Measurements from ENCODE around the gene TMCO4.

Gene TMCO4

GRCh38 chr1:19809044-19809750, 9.5 kb upstream of the TMCO4 start:
- DNase-seq (ENCODE audit: low spot score) (no peak), ATAC-seq (ENCODE audit: low read depth) (no peak)
- TF ChIP-seq, protein P1, sequence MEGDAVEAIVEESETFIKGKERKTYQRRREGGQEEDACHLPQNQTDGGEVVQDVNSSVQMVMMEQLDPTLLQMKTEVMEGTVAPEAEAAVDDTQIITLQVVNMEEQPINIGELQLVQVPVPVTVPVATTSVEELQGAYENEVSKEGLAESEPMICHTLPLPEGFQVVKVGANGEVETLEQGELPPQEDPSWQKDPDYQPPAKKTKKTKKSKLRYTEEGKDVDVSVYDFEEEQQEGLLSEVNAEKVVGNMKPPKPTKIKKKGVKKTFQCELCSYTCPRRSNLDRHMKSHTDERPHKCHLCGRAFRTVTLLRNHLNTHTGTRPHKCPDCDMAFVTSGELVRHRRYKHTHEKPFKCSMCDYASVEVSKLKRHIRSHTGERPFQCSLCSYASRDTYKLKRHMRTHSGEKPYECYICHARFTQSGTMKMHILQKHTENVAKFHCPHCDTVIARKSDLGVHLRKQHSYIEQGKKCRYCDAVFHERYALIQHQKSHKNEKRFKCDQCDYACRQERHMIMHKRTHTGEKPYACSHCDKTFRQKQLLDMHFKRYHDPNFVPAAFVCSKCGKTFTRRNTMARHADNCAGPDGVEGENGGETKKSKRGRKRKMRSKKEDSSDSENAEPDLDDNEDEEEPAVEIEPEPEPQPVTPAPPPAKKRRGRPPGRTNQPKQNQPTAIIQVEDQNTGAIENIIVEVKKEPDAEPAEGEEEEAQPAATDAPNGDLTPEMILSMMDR (IDR thresholded peaks at IDR 0.05; ENCODE audit: poor library complexity, severe bottlenecking): no peak
- no peaks in the 10 kb centered on the region for H3K4me1 ChIP-seq (ENCODE audit: insufficient read depth, poor library complexity, severe bottlenecking)
- no peaks in the 10 kb centered on the region for H3K9me3 ChIP-seq (ENCODE audit: severe bottlenecking)
- H3K36me3 ChIP-seq (ENCODE audit: low read depth): no peaks in the 10 kb centered on the region
- no peaks in the 10 kb centered on the region for H3K27me3 ChIP-seq (ENCODE audit: insufficient read depth, poor library complexity, severe bottlenecking)
- no peak overlapping the region for H3K4me3 ChIP-seq (ENCODE audit: severe bottlenecking)
- no peak overlapping the region for H3K27ac ChIP-seq (ENCODE audit: poor library complexity, severe bottlenecking)

DNA sequence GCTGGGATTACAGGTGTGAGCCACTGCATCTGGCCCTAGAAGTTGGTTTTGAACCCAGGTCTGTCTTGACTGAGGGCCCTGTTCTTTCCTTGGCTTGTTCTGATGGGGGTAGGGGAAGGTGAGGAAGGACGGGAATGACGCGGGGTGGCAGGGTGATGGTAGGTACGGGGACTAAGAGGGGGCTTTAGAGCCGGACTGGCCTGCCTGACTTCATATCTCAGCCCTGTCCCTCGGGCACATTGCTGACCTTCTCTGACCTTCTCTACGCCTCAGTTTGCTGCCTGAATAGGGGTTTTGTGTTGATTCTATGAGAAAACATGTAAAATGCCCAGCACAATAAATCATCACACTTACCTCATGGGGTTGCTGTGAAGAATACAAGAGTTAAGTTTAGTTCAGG, 8.6 kb upstream of the TMCO4 start:
- no peaks in the 10 kb centered on the region for H3K4me1 ChIP-seq (ENCODE audit: insufficient read depth, poor library complexity, severe bottlenecking)
- H3K4me3 ChIP-seq (ENCODE audit: severe bottlenecking): no peak overlapping the region
- H3K9me3 ChIP-seq (ENCODE audit: severe bottlenecking): no peaks in the 10 kb centered on the region
- no peaks in the 10 kb centered on the region for H3K27me3 ChIP-seq (ENCODE audit: insufficient read depth, poor library complexity, severe bottlenecking)
- H3K27ac ChIP-seq (ENCODE audit: poor library complexity, severe bottlenecking): no peak overlapping the region
- ATAC-seq (ENCODE audit: low read depth): no peak
- H3K36me3 ChIP-seq (ENCODE audit: low read depth): no peaks in the 10 kb centered on the region
- DNase-seq (ENCODE audit: low spot score): no peak
- TF ChIP-seq, protein P1 (IDR thresholded peaks at IDR 0.05; ENCODE audit: poor library complexity, severe bottlenecking): no peak

DNA sequence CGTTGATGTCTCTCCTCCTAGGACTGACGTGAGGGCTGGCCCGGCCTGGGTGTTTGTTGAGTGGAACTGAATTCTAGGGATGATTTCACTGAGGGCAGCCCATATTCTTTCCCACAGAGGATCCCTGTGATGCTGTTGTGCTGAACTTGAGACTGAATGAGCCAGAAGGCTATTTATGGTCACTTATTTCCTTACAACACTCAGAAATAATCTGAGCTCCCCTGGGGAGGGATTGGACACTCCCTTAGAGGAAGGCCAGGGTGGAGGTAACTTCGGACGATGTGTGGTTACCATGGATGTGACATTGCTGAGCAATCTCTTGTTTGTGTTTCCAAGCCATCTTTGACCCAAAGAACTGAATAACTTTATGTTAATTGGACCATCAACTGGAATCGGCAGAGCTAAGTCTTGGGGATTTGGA, 5.1 kb upstream of the TMCO4 start:
- Histone ChIP-seq H3K9me3 (ENCODE audit: severe bottlenecking) (no peaks in the 10 kb centered on the region), H3K27me3 (ENCODE audit: insufficient read depth, poor library complexity, severe bottlenecking) (no peaks in the 10 kb centered on the region), H3K4me3 (ENCODE audit: severe bottlenecking) (no peak overlapping the region), H3K27ac (ENCODE audit: poor library complexity, severe bottlenecking) (no peak overlapping the region), H3K36me3 (ENCODE audit: low read depth) (no peaks in the 10 kb centered on the region), H3K4me1 (ENCODE audit: insufficient read depth, poor library complexity, severe bottlenecking) (no peaks in the 10 kb centered on the region)
- TF ChIP-seq, protein P1 (IDR thresholded peaks at IDR 0.05; ENCODE audit: poor library complexity, severe bottlenecking): no peak
- no peak for DNase-seq (ENCODE audit: low spot score)
- no peak for ATAC-seq (ENCODE audit: low read depth)

GRCh38 chr1:19802269-19802668, 2.6 kb upstream of the TMCO4 start:
- no peak for ATAC-seq (ENCODE audit: low read depth)
- Histone ChIP-seq H3K36me3 (ENCODE audit: low read depth) (no peaks in the 10 kb centered on the region), H3K27me3 (ENCODE audit: insufficient read depth, poor library complexity, severe bottlenecking) (no peaks in the 10 kb centered on the region), H3K4me1 (ENCODE audit: insufficient read depth, poor library complexity, severe bottlenecking) (no peaks in the 10 kb centered on the region), H3K4me3 (ENCODE audit: severe bottlenecking) (no peak overlapping the region), H3K27ac (ENCODE audit: poor library complexity, severe bottlenecking) (no peak overlapping the region), H3K9me3 (ENCODE audit: severe bottlenecking) (no peaks in the 10 kb centered on the region)
- TF ChIP-seq, protein P1 (IDR thresholded peaks at IDR 0.05; ENCODE audit: poor library complexity, severe bottlenecking): no peak
- no peak for DNase-seq (ENCODE audit: low spot score)

DNA sequence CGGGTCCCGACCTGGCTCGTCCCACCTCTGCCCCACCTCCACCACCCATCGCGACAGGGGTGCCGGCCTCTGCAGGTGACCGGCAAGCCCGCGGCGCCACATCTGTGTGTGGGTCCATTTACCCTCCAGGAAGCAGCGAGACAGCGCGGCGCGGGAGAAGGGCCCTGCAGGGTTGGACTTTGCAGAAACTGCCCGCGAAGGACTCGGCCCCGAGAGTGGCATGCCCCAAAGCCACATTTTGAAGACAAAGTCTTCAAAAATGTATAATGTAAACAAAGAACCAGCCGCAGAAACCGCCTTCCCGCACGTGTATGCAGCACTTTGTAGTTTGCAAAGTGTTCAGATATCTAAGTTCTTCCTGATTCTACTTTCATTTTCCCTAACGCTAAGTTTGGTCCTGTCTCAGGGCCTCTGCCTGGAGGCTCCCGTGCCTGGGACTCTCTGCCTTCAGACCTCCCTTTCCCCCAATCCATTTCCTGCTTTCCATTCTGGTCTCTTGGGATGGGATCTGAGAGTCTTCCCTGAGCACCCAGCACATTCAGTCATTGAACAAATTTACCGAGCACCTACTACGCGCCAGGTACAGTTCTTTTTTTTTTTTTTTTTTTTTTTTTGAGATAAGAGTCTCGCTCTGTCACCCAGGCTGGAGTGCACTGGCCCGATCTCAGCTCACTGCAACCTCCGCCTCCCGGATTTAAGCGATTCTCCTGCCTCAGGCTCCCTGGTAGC, 524 bp upstream of the TMCO4 start:
- TF ChIP-seq, protein P1 (IDR thresholded peaks at IDR 0.05; ENCODE audit: poor library complexity, severe bottlenecking): no peak
- H3K4me1 ChIP-seq (ENCODE audit: insufficient read depth, poor library complexity, severe bottlenecking): no peaks in the 10 kb centered on the region
- DNase-seq (ENCODE audit: low spot score): peak; percentile 69
- peak; percentile 69 for ATAC-seq (ENCODE audit: low read depth)
- no peaks in the 10 kb centered on the region for H3K36me3 ChIP-seq (ENCODE audit: low read depth)
- peak overlapping the region; percentile 44 for H3K27ac ChIP-seq (ENCODE audit: poor library complexity, severe bottlenecking)
- peak overlapping the region; percentile 66 for H3K4me3 ChIP-seq (ENCODE audit: severe bottlenecking)
- H3K27me3 ChIP-seq (ENCODE audit: insufficient read depth, poor library complexity, severe bottlenecking): no peaks in the 10 kb centered on the region
- H3K9me3 ChIP-seq (ENCODE audit: severe bottlenecking): no peaks in the 10 kb centered on the region

Data from RWPE2 (cell line).